Glutamatergic neuron (in vitro differentiated cells): ENCODE results near the gene SDCCAG8. TPM values are rescaled to one million over a fixed set of nuclear protein-coding genes. Genes with fewer than 3 reads are reported as not detected.

Source experiments
- DNase-seq: peaks from one replicate; pipeline ENCODE4 v3.0.0; 2022
- H3K27ac Mint-ChIP-seq: one replicate; pipeline ENCODE4 v1.8.0; 2020; ENCODE audit warnings: mild to moderate bottlenecking, mixed read lengths, inconsistent platforms; ENCODE audit not compliant: unreplicated experiment
- H3K27me3 Mint-ChIP-seq: one replicate; pipeline ENCODE4 v1.8.0; 2020; ENCODE audit warnings: mild to moderate bottlenecking, moderate library complexity, mixed read lengths, inconsistent platforms; ENCODE audit not compliant: unreplicated experiment
- H3K36me3 Mint-ChIP-seq: one replicate; pipeline ENCODE4 v1.8.0; 2020; ENCODE audit warnings: mild to moderate bottlenecking, mixed read lengths, inconsistent platforms; ENCODE audit not compliant: unreplicated experiment
- H3K4me1 Mint-ChIP-seq: one replicate; pipeline ENCODE4 v1.8.0; 2020; ENCODE audit warnings: mild to moderate bottlenecking, low read depth, mixed read lengths, inconsistent platforms; ENCODE audit not compliant: unreplicated experiment
- H3K4me3 Mint-ChIP-seq: one replicate; pipeline ENCODE4 v1.8.0; 2020; ENCODE audit warnings: mild to moderate bottlenecking, mixed read lengths, inconsistent platforms; ENCODE audit not compliant: unreplicated experiment
- H3K9me3 Mint-ChIP-seq: one replicate; pipeline ENCODE4 v1.8.0; 2020; ENCODE audit warnings: mild to moderate bottlenecking, moderate library complexity, mixed read lengths, inconsistent platforms; ENCODE audit not compliant: unreplicated experiment
- CTCF ChIP-seq: fragments of 200-600 bp; sonication (generic); IDR thresholded peaks from one replicate; pipeline ENCODE4 v1.5.0; 2021; ENCODE audit not compliant: partially characterized antibody, unreplicated experiment
- total RNA-seq: library from RNA; stranded (reverse); fragmentation: NEBNext Ultra II Directional; extraction: Animal tissue kit (Norgen Biotek cat#: 25700); gene quantifications from one replicate; pipeline ENCODE4 v1.2.1, GENCODE V29; 2021; ENCODE audit not compliant: unreplicated experiment

Gene SDCCAG8
- total RNA-seq, 1 donor from 2014 or later = 52.8 TPM

- Mint-ChIP-seq H3K27me3 (peaks cover 12% of the 10 kb centered on the region), H3K9me3 (peaks cover 14% of the 10 kb centered on the region), H3K27ac (peak overlapping the region; percentile 100), H3K4me1 (peaks cover 10% of the 10 kb centered on the region), H3K36me3 (no peaks in the 10 kb centered on the region), H3K4me3 (peak overlapping the region; percentile 97)
- TF ChIP-seq CTCF = no peak
- no peak for DNase-seq
These were observed 749 bp downstream of the SDCCAG8 start for GRCh38 chr1:243256590-243256989.

- peaks cover 14% of the 10 kb centered on the region for H3K9me3 Mint-ChIP-seq
These were observed 1.3 kb downstream of the SDCCAG8 start for GRCh38 chr1:243257189-243257588.

DNA sequence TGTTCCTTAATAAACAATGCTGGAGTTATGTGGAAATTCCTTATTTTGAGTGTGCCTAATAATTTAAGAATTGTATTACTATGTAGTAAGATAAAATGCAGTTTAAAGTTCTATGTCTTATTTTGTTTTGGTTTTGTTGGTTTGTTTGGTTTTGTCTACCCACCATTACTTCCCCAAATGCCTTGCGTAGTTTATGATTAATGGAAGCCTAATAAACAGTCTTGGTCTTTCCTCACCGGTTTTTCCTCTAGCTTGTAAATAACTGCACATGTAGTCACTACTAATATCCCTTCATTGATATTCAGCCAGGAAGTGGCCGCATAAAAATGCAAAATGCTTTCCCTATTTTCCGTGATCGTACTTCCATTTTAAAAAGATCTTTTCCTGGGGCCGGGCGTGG lies 2.9 kb downstream of the SDCCAG8 start:
- Mint-ChIP-seq H3K9me3 (peaks cover 17% of the 10 kb centered on the region), H3K36me3 (no peaks in the 10 kb centered on the region), H3K27ac (no peak overlapping the region), H3K27me3 (peaks cover 13% of the 10 kb centered on the region), H3K4me1 (peaks cover 17% of the 10 kb centered on the region), H3K4me3 (peak overlapping the region; percentile 42)
- no peak for TF ChIP-seq CTCF
- DNase-seq = no peak

More at GRCh38 chr1:243257189-243257588, 1.3 kb downstream of the SDCCAG8 start:
- no peak for DNase-seq
- Mint-ChIP-seq H3K27me3 (peaks cover 12% of the 10 kb centered on the region), H3K27ac (no peak overlapping the region), H3K4me3 (peak overlapping the region; percentile 97), H3K4me1 (peaks cover 5% of the 10 kb centered on the region), H3K36me3 (no peaks in the 10 kb centered on the region)
- TF ChIP-seq CTCF = no peak

DNA sequence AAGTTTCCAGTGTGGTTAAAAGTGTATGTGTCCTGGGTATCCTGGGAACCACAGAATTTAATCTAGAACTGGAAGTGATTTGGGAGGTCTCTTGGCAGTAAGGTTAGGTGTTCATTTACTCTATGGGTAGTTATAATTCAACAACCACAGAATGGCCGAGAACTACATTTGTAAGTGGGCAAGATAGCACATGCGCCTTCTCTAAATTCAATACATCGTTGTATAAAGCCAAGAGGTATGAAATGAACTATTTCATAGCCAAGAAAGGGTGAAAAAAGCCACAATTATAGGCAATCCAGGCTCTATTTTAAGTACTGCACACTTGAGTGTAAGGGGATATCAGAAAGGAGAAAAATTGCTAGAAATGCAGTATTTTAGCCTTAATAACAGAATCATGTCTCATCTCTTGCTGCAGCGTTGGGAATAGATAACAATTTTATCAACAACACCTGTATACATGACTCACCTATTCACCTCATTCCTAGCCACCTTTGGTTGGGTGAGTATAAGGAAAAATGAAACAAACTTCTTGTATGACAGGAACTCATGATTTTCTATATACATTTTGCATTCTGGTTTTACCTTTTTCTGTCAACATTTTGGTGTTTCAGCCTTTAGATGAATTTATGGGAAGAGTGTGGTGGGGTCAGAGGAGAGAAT lies 4.5 kb downstream of the SDCCAG8 start:
- Mint-ChIP-seq H3K36me3 (no peaks in the 10 kb centered on the region), H3K4me1 (peaks cover 28% of the 10 kb centered on the region), H3K9me3 (peaks cover 15% of the 10 kb centered on the region), H3K27ac (peak overlapping the region; percentile 36), H3K27me3 (peaks cover 9% of the 10 kb centered on the region), H3K4me3 (no peak overlapping the region)
- no peak for TF ChIP-seq CTCF
- no peak for DNase-seq

DNA sequence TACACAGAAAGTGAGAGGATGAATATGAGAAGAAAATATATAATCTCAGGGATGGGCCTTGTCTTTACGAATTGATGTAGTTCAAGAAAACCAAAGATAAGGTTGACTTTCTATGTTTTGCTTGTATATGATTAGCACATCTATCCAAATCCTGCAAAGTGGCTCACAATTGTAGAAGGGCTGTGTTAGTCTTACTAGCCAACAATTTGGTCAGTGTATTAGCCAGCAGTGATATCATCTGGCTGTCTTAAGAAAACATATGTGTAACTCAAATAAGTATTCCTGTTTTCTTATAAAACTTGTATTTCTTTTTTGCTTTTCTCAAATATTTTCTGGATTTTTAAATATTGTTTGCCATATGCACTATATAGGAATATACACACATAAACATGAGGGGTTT lies 5.5 kb downstream of the SDCCAG8 start:
- no peak for TF ChIP-seq CTCF
- peak overlapping the region; percentile 25 for H3K27ac Mint-ChIP-seq
- peaks cover 11% of the 10 kb centered on the region for H3K9me3 Mint-ChIP-seq

More for the DNA sequence above, 5.5 kb downstream of the SDCCAG8 start:
- Mint-ChIP-seq H3K4me3 (no peak overlapping the region), H3K4me1 (peaks cover 28% of the 10 kb centered on the region), H3K27me3 (peaks cover 5% of the 10 kb centered on the region), H3K36me3 (no peaks in the 10 kb centered on the region)
- DNase-seq = no peak
